ENCODE data around the gene SCTR.

DNA sequence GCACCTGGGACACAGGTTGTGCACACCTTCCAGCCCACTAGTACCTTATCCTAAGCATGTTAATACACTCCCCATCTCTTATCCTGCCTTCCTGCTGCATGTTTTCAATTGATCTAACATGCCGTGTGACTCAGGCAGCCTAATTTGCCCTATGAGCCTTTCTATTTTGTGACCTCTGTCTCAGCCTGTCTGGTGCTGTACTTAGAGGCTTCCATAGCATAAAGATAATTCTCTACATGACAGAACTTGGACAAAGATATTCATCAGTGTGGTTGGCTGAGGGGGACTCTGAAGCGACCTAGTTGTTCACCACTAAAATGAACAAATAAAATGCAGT lies 101.2 kb downstream of the SCTR start:
- TF ChIP-seq, protein P1, sequence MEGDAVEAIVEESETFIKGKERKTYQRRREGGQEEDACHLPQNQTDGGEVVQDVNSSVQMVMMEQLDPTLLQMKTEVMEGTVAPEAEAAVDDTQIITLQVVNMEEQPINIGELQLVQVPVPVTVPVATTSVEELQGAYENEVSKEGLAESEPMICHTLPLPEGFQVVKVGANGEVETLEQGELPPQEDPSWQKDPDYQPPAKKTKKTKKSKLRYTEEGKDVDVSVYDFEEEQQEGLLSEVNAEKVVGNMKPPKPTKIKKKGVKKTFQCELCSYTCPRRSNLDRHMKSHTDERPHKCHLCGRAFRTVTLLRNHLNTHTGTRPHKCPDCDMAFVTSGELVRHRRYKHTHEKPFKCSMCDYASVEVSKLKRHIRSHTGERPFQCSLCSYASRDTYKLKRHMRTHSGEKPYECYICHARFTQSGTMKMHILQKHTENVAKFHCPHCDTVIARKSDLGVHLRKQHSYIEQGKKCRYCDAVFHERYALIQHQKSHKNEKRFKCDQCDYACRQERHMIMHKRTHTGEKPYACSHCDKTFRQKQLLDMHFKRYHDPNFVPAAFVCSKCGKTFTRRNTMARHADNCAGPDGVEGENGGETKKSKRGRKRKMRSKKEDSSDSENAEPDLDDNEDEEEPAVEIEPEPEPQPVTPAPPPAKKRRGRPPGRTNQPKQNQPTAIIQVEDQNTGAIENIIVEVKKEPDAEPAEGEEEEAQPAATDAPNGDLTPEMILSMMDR (IDR thresholded peaks at IDR 0.05; ENCODE audit: low read length): no peak
- no peak for TF ChIP-seq EZH2 (optimal IDR thresholded peaks at IDR 0.05; ENCODE audit: low read depth, low read length)
